K562 (cell line): ENCODE results near the gene SMC1A. TPM values are rescaled to one million over a fixed set of nuclear protein-coding genes. Genes with fewer than 3 reads are reported as not detected.

Source experiments
- ATAC-seq: fragments of 200-7000 bp; cut with Tn5 transposase; 3 replicates; pipeline ENCODE4 v1.9.1; 2020; ENCODE audit warnings: moderate library complexity
- BruUV-seq: library from RNA; stranded (reverse); fragments of 400-500 nt; replicated peaks from 2 replicates; lab custom pipeline; 2021; lab: Mats Ljungman, UMichigan
- CTCF ChIA-PET: fragments of 300-600 bp; formaldehyde crosslinking; extraction: SDS; loops from one replicate; lab custom pipeline; 2021; ENCODE audit warnings: low intra/inter-chr PET ratio; lab: Yijun Ruan, JAX
- POLR2A ChIA-PET: fragments of 300-600, 350-650 bp; sonication (Branson Sonifier 250); formaldehyde crosslinking; extraction: SDS; loops from one replicate; lab custom pipeline; 2021; ENCODE audit warnings: antibody characterized with exemption, inconsistent platforms; lab: Yijun Ruan, JAX
- DNase-seq, 4 experiments: peaks; one replicate each; pipeline versions ENCODE4 v3.0.0 to v3.0.0-alpha.2; 2011 to 2018; ENCODE audit warnings: low spot score in 3 of 4, mixed read lengths in 3 of 4; ENCODE audit errors: extremely low read depth in 1 of 4
- FAIRE-seq: peaks from 2 replicates; lab custom pipeline; 2011; peaks lifted over from hg19 to GRCh38; lab: Jason Lieb, UNC
- H2AFZ ChIP-seq: 2 replicates; pipeline ENCODE4 v1.6.0; 2011; ENCODE audit warnings: low read depth, low read length, control low read depth, inconsistent platforms
- H3K27ac ChIP-seq: fragments of 200-600 bp; 3 replicates; pipeline ENCODE4 v1.8.0; 2011; ENCODE audit warnings: low read depth, mild to moderate bottlenecking, control low read depth, inconsistent platforms, low read length, moderate library complexity, mixed read lengths; ENCODE audit errors: extremely low read depth
- H3K27me3 ChIP-seq, 2 experiments: fragments of 300-600 bp in 1 of 2; 2 replicates in 1 of 2; 3 replicates in 1 of 2; pipeline versions ENCODE4 v1.6.0 to v1.8.0; 2011; ENCODE audit warnings: inconsistent platforms in 2 of 2, low read length in 2 of 2, mild to moderate bottlenecking in 1 of 2, mixed read lengths in 1 of 2, moderate library complexity in 1 of 2; ENCODE audit not compliant: control insufficient read depth in 2 of 2, insufficient read depth in 2 of 2
- H3K36me3 ChIP-seq: fragments of 300-600 bp; 3 replicates; pipeline ENCODE4 v1.8.0; 2011; ENCODE audit warnings: mild to moderate bottlenecking, low read length, inconsistent platforms; ENCODE audit not compliant: control insufficient read depth, insufficient read depth
- H3K4me1 ChIP-seq, 2 experiments: fragments of 200-600 bp in 1 of 2; replicated peaks in 1 of 2; 2 replicates in 1 of 2; 3 replicates in 1 of 2; pipeline versions ENCODE4 v1.5.1 to v1.8.0; 2011; ENCODE audit warnings: inconsistent platforms in 2 of 2, low read length in 2 of 2, mild to moderate bottlenecking in 1 of 2, mixed read lengths in 1 of 2, moderate library complexity in 1 of 2; ENCODE audit not compliant: control insufficient read depth in 2 of 2, insufficient read depth in 2 of 2
- H3K4me2 ChIP-seq: 2 replicates; pipeline ENCODE4 v1.6.1; 2011; ENCODE audit warnings: low read length, control low read depth, inconsistent platforms, mixed read lengths; ENCODE audit not compliant: insufficient read depth
- H3K4me3 ChIP-seq: fragments of 200-600 bp; sonication (generic), shearing (Covaris generic); 2 replicates; pipeline ENCODE4 v1.5.1; 2016; ENCODE audit warnings: control low read depth, inconsistent platforms
- H3K79me2 ChIP-seq: fragments of 200-600 bp; 3 replicates; pipeline ENCODE4 v1.8.0; 2011; ENCODE audit warnings: low read length, inconsistent platforms; ENCODE audit not compliant: control insufficient read depth, insufficient read depth
- H3K9ac ChIP-seq, 2 experiments: 2 replicates each; pipeline versions ENCODE4 v1.6.0 to v1.6.1; 2011; ENCODE audit warnings: low read depth in 2 of 2, low read length in 2 of 2, control low read depth in 1 of 2, inconsistent platforms in 1 of 2, mild to moderate bottlenecking in 1 of 2, mixed read lengths in 1 of 2; ENCODE audit not compliant: insufficient read depth in 1 of 2
- H3K9me1 ChIP-seq: one replicate; pipeline ENCODE4 v1.6.0; 2011; ENCODE audit warnings: inconsistent platforms, mild to moderate bottlenecking, low read length, moderate library complexity; ENCODE audit not compliant: control insufficient read depth, insufficient read depth
- H3K9me3 ChIP-seq: replicated peaks from 2 replicates; pipeline ENCODE4 v1.5.1; 2011; ENCODE audit warnings: low read depth, low read length, inconsistent platforms; ENCODE audit not compliant: control insufficient read depth, insufficient read depth
- H4K20me1 ChIP-seq: replicated peaks from 2 replicates; pipeline ENCODE4 v1.6.1; 2011; ENCODE audit warnings: low read length, inconsistent platforms, mixed read lengths; ENCODE audit not compliant: control insufficient read depth, insufficient read depth
- CXXC5 ChIP-seq: fragments of 250-450 bp; sonication (Bioruptor Pico); IDR thresholded peaks from 2 replicates; pipeline ENCODE4 v1.8.0; 2022; ENCODE audit warnings: inconsistent platforms, mild to moderate bottlenecking, moderate library complexity
- E2F6 ChIP-seq, 2 experiments: IDR thresholded peaks; 2 replicates each; pipeline ENCODE4 v1.6.1; 2011; ENCODE audit warnings: borderline replicate concordance in 1 of 2, control low read depth in 1 of 2, low read depth in 1 of 2, low read length in 1 of 2, mild to moderate bottlenecking in 1 of 2, mixed read lengths in 1 of 2, moderate library complexity in 1 of 2; ENCODE audit not compliant: insufficient read depth in 1 of 2, insufficient read length in 1 of 2, poor library complexity in 1 of 2, severe bottlenecking in 1 of 2; ENCODE audit errors: extremely low read depth in 1 of 2
- ESRRA ChIP-seq: fragments of 450-650 bp; IDR thresholded peaks from 2 replicates; pipeline ENCODE4 v1.6.1; 2014; ENCODE audit warnings: low read depth, mild to moderate bottlenecking, moderate library complexity, borderline replicate concordance
- GTF2F1 ChIP-seq: IDR thresholded peaks from 2 replicates; pipeline ENCODE4 v1.6.1; 2011; ENCODE audit warnings: low read depth, low read length, improper control_type of control experiment
- HDAC8 ChIP-seq: fragments of 450-650 bp; IDR thresholded peaks from 2 replicates; pipeline ENCODE4 v1.6.1; 2016; ENCODE audit warnings: mild to moderate bottlenecking, missing genetic modification characterization, moderate library complexity, missing compliant biosample characterization
- HSF4 ChIP-seq: fragments of 250-450 bp; sonication (Bioruptor Pico); IDR thresholded peaks from 2 replicates; pipeline ENCODE4 v2.1.2; 2022; ENCODE audit warnings: mild to moderate bottlenecking, moderate library complexity, borderline replicate concordance
- ID3 ChIP-seq, 2 experiments: fragments of 250-450 bp in 1 of 2; fragments of 450-650 bp in 1 of 2; sonication (Bioruptor Pico) in 1 of 2; IDR thresholded peaks; 2 replicates each; pipeline versions ENCODE4 v1.6.1 to v1.8.0; 2016 to 2021; ENCODE audit warnings: mild to moderate bottlenecking in 2 of 2, moderate library complexity in 2 of 2, missing compliant biosample characterization in 1 of 2, missing genetic modification characterization in 1 of 2
- IRF9 ChIP-seq: fragments of 450-650 bp; IDR thresholded peaks from 2 replicates; pipeline ENCODE4 v1.6.1; 2016; ENCODE audit warnings: missing biosample characterization, missing genetic modification characterization
- TEAD4 ChIP-seq, 2 experiments: sonication (generic) in 1 of 2; formaldehyde crosslinking in 1 of 2; IDR thresholded peaks; 2 replicates each; pipeline versions ENCODE4 v1.6.1 to v1.8.0; 2012 to 2022; ENCODE audit warnings: borderline replicate concordance in 1 of 2, inconsistent platforms in 1 of 2, low read length in 1 of 2, mild to moderate bottlenecking in 1 of 2, missing genetic modification reagents in 1 of 2
- ZNF197 ChIP-seq: fragments of 200-800 bp; sonication (Bioruptor generic); IDR thresholded peaks from 2 replicates; pipeline ENCODE4 v1.6.1; 2016; ENCODE audit warnings: low read depth, missing genetic modification characterization, missing compliant biosample characterization
- ZNF592 ChIP-seq: fragments of 450-650 bp; IDR thresholded peaks from 2 replicates; pipeline ENCODE4 v1.6.1; 2017; ENCODE audit warnings: antibody characterized with exemption, mild to moderate bottlenecking
- in situ Hi-C: fragments of 300-500 bp; cut with MboI; formaldehyde crosslinking; loops from 4 replicates; pipeline ENCODE4 v1.15.0; 2018; ENCODE audit warnings: inconsistent platforms, mixed read lengths
- intact Hi-C: fragments of 100-400 bp; cut with micrococcal nuclease; formaldehyde crosslinking; loops from 2 replicates; pipeline ENCODE4 v1.14.2; 2022
- polyA plus RNA-seq, 8 experiments: library from polyadenylated mRNA; depleted of rRNA in 4 of 8; stranded (reverse) in 5 of 8; unstranded in 3 of 8; fragments of >200 nt; fragmentation: Nextera tagmentation in 2 of 8; fragmentation: Illumina TruSeq in 1 of 8; extraction: Ambion mirVana in 2 of 8; extraction: Trizol in 1 of 8; gene quantifications; 2 replicates each; pipeline versions ENCODE4 v1.2.1 to v1.2.3, GENCODE V29; 2011 to 2014; ENCODE audit warnings: inconsistent platforms in 1 of 8, missing spikeins in 1 of 8
- total RNA-seq, 7 experiments: library from RNA; depleted of rRNA in 6 of 7; stranded (reverse); fragments of >200 nt in 6 of 7; fragmentation: Illumina TruSeq in 2 of 7; extraction: Trizol in 2 of 7; gene quantifications; 2 replicates each; pipeline versions ENCODE4 v1.2.1 to v1.2.3, GENCODE V29; 2011 to 2021; ENCODE audit warnings: low replicate concordance in 1 of 7
- TF ChIP-seq, protein P1 (sequence below): sonication (generic); formaldehyde crosslinking; IDR thresholded peaks from 2 replicates; pipeline ENCODE4 v1.5.0; 2020; ENCODE audit warnings: missing genetic modification reagents

Gene SMC1A
- total and polyA plus RNA-seq, 9 of the 15 experiments (the other 6 are each of a cell fraction or from before 2014, with no cell fraction given): 28.5 to 126 (median 71.2) TPM

- peak; percentile 23 to 42 (median 26) for DNase-seq
- H3K4me3 ChIP-seq: peak overlapping the region; percentile 12; the same call in 1 of the 2 replicates
- in situ Hi-C loops (no loop called here), intact Hi-C loops (loop anchor here (5.0 kb wide), 2 partner anchors 43 to 58 kb away; no protein-coding TSS in a partner anchor)
- H4K20me1 ChIP-seq: no peaks in the 10 kb centered on the region
- H3K79me2 ChIP-seq: no peaks in the 10 kb centered on the region
- H3K9me1 ChIP-seq: no peaks in the 10 kb centered on the region
- ChIA-PET POLR2A (interaction anchor here (0.7 to 1.3 kb wide), 6 partner anchors 10 to 56 kb away, joined by 3 to 7 read pairs (median 6); partner anchors contain the start of genes RIBC1 and SMC1A), CTCF (no interaction called here)
- H3K9ac ChIP-seq: peak overlapping the region; percentile 73 to 77
- no peaks in the 10 kb centered on the region for H3K27me3 ChIP-seq
- no TSS peak for BruUV-seq
- no peaks in the 10 kb centered on the region for H3K9me3 ChIP-seq
- peak; percentile 55 for ATAC-seq
- H3K4me2 ChIP-seq: peak overlapping the region; percentile 78
- peaks cover 10 to 30% of the 10 kb centered on the region in 2 experiments for H3K4me1 ChIP-seq
- H3K36me3 ChIP-seq: peaks cover 36% of the 10 kb centered on the region
- H2AFZ ChIP-seq: peak overlapping the region; percentile 90
- no peak for FAIRE-seq
- H3K27ac ChIP-seq: peak overlapping the region; percentile 99
- TF ChIP-seq CXXC5 (CRISPR knock-in tag) (0 out of 2 replicates have a peak, but pooled peaks have one; percentile 4), ZNF592 (peak; percentile 84), IRF9 (0 out of 2 replicates have a peak, but pooled peaks have one; percentile 29), GTF2F1 (no peak), ZNF197 (CRISPR knock-in tag) (0 out of 2 replicates have a peak, but pooled peaks have one; percentile 41), TEAD4 (IDR thresholded peaks at IDR 0.05; ENCODE audit: low read length) (no peak), TEAD4 (CRISPR knock-in tag; IDR thresholded peaks at IDR 0.05; ENCODE audit: borderline replicate concordance) (0 out of 2 replicates have a peak, but pooled peaks have one; percentile 42), ID3 (CRISPR knock-in tag; IDR thresholded peaks at IDR 0.05) (no peak), ID3 (tag; IDR thresholded peaks at IDR 0.05) (peak; percentile 60; the same call in 1 of the 2 replicates), ESRRA (peak; percentile 89), HDAC8 (tag) (peak; percentile 87), E2F6 (IDR thresholded peaks at IDR 0.05; ENCODE audit: borderline replicate concordance in 1 of 2, extremely low read depth in 1 of 2, insufficient read depth in 1 of 2, insufficient read length in 1 of 2, low read depth in 1 of 2, low read length in 1 of 2, poor library complexity in 1 of 2, severe bottlenecking in 1 of 2) (peak in 1 of 2 experiments; percentile 16), HSF4 (CRISPR knock-in tag) (0 out of 2 replicates have a peak, but pooled peaks have one; percentile 27)
- TF ChIP-seq, protein P1, sequence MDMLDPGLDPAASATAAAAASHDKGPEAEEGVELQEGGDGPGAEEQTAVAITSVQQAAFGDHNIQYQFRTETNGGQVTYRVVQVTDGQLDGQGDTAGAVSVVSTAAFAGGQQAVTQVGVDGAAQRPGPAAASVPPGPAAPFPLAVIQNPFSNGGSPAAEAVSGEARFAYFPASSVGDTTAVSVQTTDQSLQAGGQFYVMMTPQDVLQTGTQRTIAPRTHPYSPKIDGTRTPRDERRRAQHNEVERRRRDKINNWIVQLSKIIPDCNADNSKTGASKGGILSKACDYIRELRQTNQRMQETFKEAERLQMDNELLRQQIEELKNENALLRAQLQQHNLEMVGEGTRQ (CRISPR knock-in tag): peak; percentile 50
Observed at GRCh38 chrX:53374923-53375322, 47.5 kb downstream of the SMC1A start.
